Endothelial cell of umbilical vein (primary cell): ENCODE results near the gene SSH2. TPM values are rescaled to one million over a fixed set of nuclear protein-coding genes. Genes with fewer than 3 reads are reported as not detected.

Experiments
- BruUV-seq: library from RNA; stranded (reverse); fragments of 400-500 nt; replicated peaks from 2 replicates; lab custom pipeline; 2021; lab: Mats Ljungman, UMichigan
- CTCF ChIA-PET: fragments of 300-600, 350-600 bp; sonication (Branson Sonifier 250); formaldehyde crosslinking; loops from one replicate; lab custom pipeline; 2021; ENCODE audit warnings: antibody characterized with exemption, inconsistent platforms; lab: Charles Lee
- POLR2A ChIA-PET: fragments of 300-600, 350-600 bp; sonication (Branson Sonifier 250); formaldehyde crosslinking; loops from one replicate; lab custom pipeline; 2021; ENCODE audit warnings: antibody characterized with exemption, inconsistent platforms; lab: Charles Lee
- DNase-seq: peaks from one replicate; pipeline ENCODE4 v3.0.0-alpha.2; 2011; ENCODE audit warnings: low read depth, low spot score
- FAIRE-seq: peaks from 2 replicates; lab custom pipeline; 2011; peaks lifted over from hg19 to GRCh38; lab: Jason Lieb, UNC
- H2AFZ ChIP-seq: 2 replicates; pipeline ENCODE4 v1.6.0; 2012; ENCODE audit warnings: low read depth, low read length, control low read depth, inconsistent platforms
- H3K27ac ChIP-seq: 2 replicates; pipeline ENCODE4 v1.5.1; 2011; ENCODE audit warnings: low read depth, mild to moderate bottlenecking, control low read depth, low read length, moderate library complexity; ENCODE audit not compliant: insufficient read depth
- H3K27me3 ChIP-seq, 2 experiments: 2 replicates each; pipeline versions ENCODE4 v1.6.0 to v1.6.1; 2011; ENCODE audit warnings: low read length in 2 of 2, mixed read lengths in 1 of 2; ENCODE audit not compliant: control insufficient read depth in 2 of 2, insufficient read depth in 2 of 2
- H3K36me3 ChIP-seq, 2 experiments: 2 replicates in 1 of 2; 3 replicates in 1 of 2; pipeline ENCODE4 v1.5.1; 2011; ENCODE audit warnings: low read length in 2 of 2, mild to moderate bottlenecking in 1 of 2, moderate library complexity in 1 of 2; ENCODE audit not compliant: control insufficient read depth in 2 of 2, insufficient read depth in 2 of 2; ENCODE audit errors: extremely low read depth in 1 of 2
- H3K4me1 ChIP-seq: 3 replicates; pipeline ENCODE4 v1.5.1; 2011; ENCODE audit warnings: mild to moderate bottlenecking, low read length; ENCODE audit not compliant: control insufficient read depth, insufficient read depth; ENCODE audit errors: extremely low read depth
- H3K4me2 ChIP-seq: 2 replicates; pipeline ENCODE4 v1.6.1; 2011; ENCODE audit warnings: low read length, control low read depth, mixed read lengths; ENCODE audit not compliant: insufficient read depth
- H3K4me3 ChIP-seq, 3 experiments: fragments of 200-600 bp in 1 of 3; sonication (generic), shearing (Covaris generic) in 1 of 3; replicated peaks in 1 of 3; 2 replicates each; pipeline ENCODE4 v1.5.1; 2011 to 2016; ENCODE audit warnings: control low read depth in 3 of 3, low read length in 3 of 3, mild to moderate bottlenecking in 2 of 3, inconsistent platforms in 1 of 3, low read depth in 1 of 3, moderate library complexity in 1 of 3; ENCODE audit not compliant: insufficient read depth in 1 of 3
- H3K79me2 ChIP-seq: 2 replicates; pipeline ENCODE4 v1.6.0; 2012; ENCODE audit warnings: low read length, inconsistent platforms; ENCODE audit not compliant: control insufficient read depth, insufficient read depth
- H3K9ac ChIP-seq: replicated peaks from 2 replicates; pipeline ENCODE3; 2011; ENCODE audit warnings: low read length, control low read depth; ENCODE audit not compliant: insufficient read depth; ENCODE audit errors: extremely low read depth
- H3K9me1 ChIP-seq: replicated peaks from 3 replicates; pipeline ENCODE4 v1.6.0; 2011; ENCODE audit warnings: mild to moderate bottlenecking, low read length; ENCODE audit not compliant: control insufficient read depth, insufficient read depth; ENCODE audit errors: extremely low read depth
- H3K9me3 ChIP-seq: replicated peaks from 2 replicates; pipeline ENCODE4 v1.5.1; 2012; ENCODE audit warnings: low read length, inconsistent platforms; ENCODE audit not compliant: control insufficient read depth, insufficient read depth
- H4K20me1 ChIP-seq: replicated peaks from 2 replicates; pipeline ENCODE3; 2011; ENCODE audit warnings: mild to moderate bottlenecking, low read length; ENCODE audit not compliant: control insufficient read depth, insufficient read depth; ENCODE audit errors: extremely low read depth
- EZH2 ChIP-seq: IDR thresholded peaks from 2 replicates; pipeline ENCODE4 v1.6.1; 2012; ENCODE audit warnings: borderline replicate concordance, low read depth, mild to moderate bottlenecking, moderate library complexity, low read length, inconsistent platforms; ENCODE audit not compliant: severe bottlenecking
- GATA2 ChIP-seq: IDR thresholded peaks from 2 replicates; pipeline ENCODE4 v1.7.0; 2011; ENCODE audit warnings: low read depth, mild to moderate bottlenecking, moderate library complexity, mixed read lengths, low read length; ENCODE audit not compliant: insufficient read length, insufficient read depth
- JUN ChIP-seq: IDR thresholded peaks from 2 replicates; pipeline ENCODE4 v1.6.1; 2011; ENCODE audit warnings: borderline replicate concordance, low read depth; ENCODE audit not compliant: insufficient read length, insufficient read depth
- MYC ChIP-seq: IDR thresholded peaks from one replicate; pipeline ENCODE4 v1.6.1; 2011; ENCODE audit warnings: mild to moderate bottlenecking, low read depth, low read length
- POLR2AphosphoS5 ChIP-seq: IDR thresholded peaks from 2 replicates; pipeline ENCODE4 v1.6.1; 2012; ENCODE audit warnings: low read depth, mild to moderate bottlenecking, control low read depth, low read length, moderate library complexity; ENCODE audit not compliant: insufficient read depth
- dilution Hi-C: fragments of 300-500 bp; cut with MboI; formaldehyde crosslinking; loops from one replicate; pipeline ENCODE4 v1.15.0; 2019; ENCODE audit warnings: low sequenced_read_pairs; ENCODE audit not compliant: extremely low pct_ligation_motif_present
- intact Hi-C: fragments of 100-400 bp; cut with micrococcal nuclease; formaldehyde crosslinking; loops from one replicate; pipeline ENCODE4 v1.10.0; 2022
- polyA plus RNA-seq, 4 experiments: library from polyadenylated mRNA; depleted of rRNA in 3 of 4; stranded (reverse) in 3 of 4; unstranded in 1 of 4; fragments of >200 nt; gene quantifications; 2 replicates each; pipeline versions ENCODE4 v1.2.1 to v1.2.3, GENCODE V29; 2011 to 2012; ENCODE audit warnings: missing spikeins in 1 of 4
- total RNA-seq: library from RNA; stranded (reverse); gene quantifications from 2 replicates; pipeline ENCODE4 v1.2.3, GENCODE V29; 2021
- TF ChIP-seq, protein P1 (sequence below), 2 donors: IDR thresholded peaks; 1 replicate in 1 of 2; 2 replicates in 1 of 2; pipeline ENCODE4 v1.5.1; 2011; ENCODE audit warnings: low read length in 2 of 2, mild to moderate bottlenecking in 2 of 2, moderate library complexity in 2 of 2, control low read depth in 1 of 2, inconsistent platforms in 1 of 2, low read depth in 1 of 2; ENCODE audit not compliant: insufficient read depth in 1 of 2; ENCODE audit errors: extremely low read depth in 1 of 2
- TF ChIP-seq, protein P2 (sequence below): IDR thresholded peaks from 2 replicates; pipeline ENCODE4 v1.6.1; 2011; ENCODE audit not compliant: insufficient read depth, insufficient read length

SSH2 gene
- total and polyA plus RNA-seq, 2 donors (not counting 3 experiments of a cell fraction or from before 2014, with no cell fraction given), result 24.6 to 60.9 TPM

DNA sequence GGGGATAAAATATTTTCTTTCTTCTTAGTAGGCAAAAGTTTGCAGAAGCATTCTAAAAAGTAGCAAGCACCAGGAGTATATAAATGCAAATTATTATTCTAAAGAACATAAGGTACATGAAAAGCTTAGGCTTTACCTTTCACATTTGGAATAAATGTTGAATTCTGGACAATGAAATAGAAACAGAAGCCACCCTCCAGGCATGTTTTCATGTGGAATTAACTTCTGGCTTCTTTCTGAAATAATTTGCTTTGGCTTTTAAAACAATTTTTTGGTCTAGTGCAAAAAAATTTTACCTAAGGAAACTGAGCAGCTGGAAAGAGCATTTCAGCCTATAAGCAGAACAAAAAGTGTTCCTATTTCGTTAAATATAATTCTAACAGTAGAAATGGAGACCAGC is 197.8 kb downstream of the SSH2 start:
- DNase-seq (no peak), FAIRE-seq (no peak)
- H3K9me3 ChIP-seq, result no peaks in the 10 kb centered on the region
- no peak overlapping the region for H2AFZ ChIP-seq
- no peaks in the 10 kb centered on the region for H3K36me3 ChIP-seq
- TF ChIP-seq EZH2 (no peak), MYC (no peak), JUN (no peak)
- TF ChIP-seq, protein P1, sequence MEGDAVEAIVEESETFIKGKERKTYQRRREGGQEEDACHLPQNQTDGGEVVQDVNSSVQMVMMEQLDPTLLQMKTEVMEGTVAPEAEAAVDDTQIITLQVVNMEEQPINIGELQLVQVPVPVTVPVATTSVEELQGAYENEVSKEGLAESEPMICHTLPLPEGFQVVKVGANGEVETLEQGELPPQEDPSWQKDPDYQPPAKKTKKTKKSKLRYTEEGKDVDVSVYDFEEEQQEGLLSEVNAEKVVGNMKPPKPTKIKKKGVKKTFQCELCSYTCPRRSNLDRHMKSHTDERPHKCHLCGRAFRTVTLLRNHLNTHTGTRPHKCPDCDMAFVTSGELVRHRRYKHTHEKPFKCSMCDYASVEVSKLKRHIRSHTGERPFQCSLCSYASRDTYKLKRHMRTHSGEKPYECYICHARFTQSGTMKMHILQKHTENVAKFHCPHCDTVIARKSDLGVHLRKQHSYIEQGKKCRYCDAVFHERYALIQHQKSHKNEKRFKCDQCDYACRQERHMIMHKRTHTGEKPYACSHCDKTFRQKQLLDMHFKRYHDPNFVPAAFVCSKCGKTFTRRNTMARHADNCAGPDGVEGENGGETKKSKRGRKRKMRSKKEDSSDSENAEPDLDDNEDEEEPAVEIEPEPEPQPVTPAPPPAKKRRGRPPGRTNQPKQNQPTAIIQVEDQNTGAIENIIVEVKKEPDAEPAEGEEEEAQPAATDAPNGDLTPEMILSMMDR (IDR thresholded peaks at IDR 0.05; ENCODE audit: extremely low read depth in 1 of 2, insufficient read depth in 1 of 2, low read depth in 1 of 2, low read length in 2 of 2), result no peak
- TF ChIP-seq, protein P2, sequence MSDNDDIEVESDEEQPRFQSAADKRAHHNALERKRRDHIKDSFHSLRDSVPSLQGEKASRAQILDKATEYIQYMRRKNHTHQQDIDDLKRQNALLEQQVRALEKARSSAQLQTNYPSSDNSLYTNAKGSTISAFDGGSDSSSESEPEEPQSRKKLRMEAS, result no peak
- peaks cover 25% of the 10 kb centered on the region for H3K4me1 ChIP-seq
- intact Hi-C loops (no loop called here), dilution Hi-C loops (no loop called here)
- no TSS peak for BruUV-seq
- peaks cover 15% of the 10 kb centered on the region for H3K79me2 ChIP-seq
- H3K4me2 ChIP-seq, result no peak overlapping the region
- POLR2A ChIA-PET, result no interaction called here
- H3K27ac ChIP-seq, result no peak overlapping the region
- H3K4me3 ChIP-seq, result no peak overlapping the region
- H3K9me1 ChIP-seq, result no peaks in the 10 kb centered on the region
- no peaks in the 10 kb centered on the region for H3K27me3 ChIP-seq
- CTCF ChIA-PET, result interaction anchor here (1.3 to 2.2 kb wide), 3 partner anchors 9 to 200 kb away, joined by 3 to 9 read pairs (median 4); no protein-coding TSS in a partner anchor
- no peak overlapping the region for H3K9ac ChIP-seq
- H4K20me1 ChIP-seq, result no peaks in the 10 kb centered on the region

DNA sequence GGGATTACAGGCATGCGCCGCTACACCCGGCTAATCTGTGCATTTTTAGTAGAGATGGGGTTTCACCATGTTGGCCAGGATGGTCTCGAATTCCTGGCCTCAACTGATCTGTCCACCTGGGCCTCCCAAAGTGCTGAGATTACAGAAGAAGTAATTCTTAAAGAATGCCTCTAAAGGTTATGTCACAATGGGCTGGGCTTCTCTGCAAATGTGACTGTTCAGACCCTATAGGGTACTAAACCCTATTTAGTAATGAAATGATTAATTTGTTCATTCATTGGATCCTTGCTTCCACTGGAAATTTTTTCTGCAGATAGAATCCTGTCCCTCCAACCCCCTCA is 198.5 kb downstream of the SSH2 start:
- Histone ChIP-seq H3K4me2 (no peak overlapping the region), H3K9ac (no peak overlapping the region), H3K4me3 (no peak overlapping the region), H3K4me1 (peaks cover 29% of the 10 kb centered on the region), H3K9me1 (no peaks in the 10 kb centered on the region), H3K27ac (no peak overlapping the region), H3K79me2 (peaks cover 15% of the 10 kb centered on the region), H3K9me3 (no peaks in the 10 kb centered on the region), H3K27me3 (no peaks in the 10 kb centered on the region), H3K36me3 (no peaks in the 10 kb centered on the region), H2AFZ (no peak overlapping the region), H4K20me1 (no peaks in the 10 kb centered on the region)
- TF ChIP-seq POLR2AphosphoS5 (no peak), GATA2 (no peak), EZH2 (no peak)
- no TSS peak for BruUV-seq
- FAIRE-seq (no peak), DNase-seq (no peak)
- CTCF ChIA-PET, result interaction anchor here (2.2 kb wide), 1 partner anchor 13 kb away, joined by 9 read pairs; no protein-coding TSS in a partner anchor
- POLR2A ChIA-PET, result no interaction called here
- dilution Hi-C loops, result no loop called here
- intact Hi-C loops, result no loop called here
